A673 (cell line): Measurements from ENCODE around the gene DNAJB6. TPM values are rescaled to one million over a fixed set of nuclear protein-coding genes. Genes with fewer than 3 reads are reported as not detected.

ENCODE experiments used
- BruUV-seq: library from RNA; stranded (reverse); fragments of 400-500 nt; replicated peaks from 2 replicates; lab custom pipeline; 2021; lab: Mats Ljungman, UMichigan
- CTCF ChIA-PET: fragments of 300-600 bp; sonication (Branson Sonifier 250); formaldehyde crosslinking; loops from one replicate; lab custom pipeline; 2022; ENCODE audit warnings: antibody characterized with exemption; lab: Charles Lee
- POLR2A ChIA-PET: fragments of 300-600 bp; sonication (Branson Sonifier 250); formaldehyde crosslinking; loops from one replicate; lab custom pipeline; 2022; ENCODE audit warnings: antibody characterized with exemption; ENCODE audit not compliant: low non-redundant PET; lab: Charles Lee
- DNase-seq: peaks from one replicate; pipeline ENCODE4 v3.0.0-alpha.2; 2015; ENCODE audit warnings: low spot score
- H3K27ac ChIP-seq: fragments of 200-600 bp; sonication (generic); 2 replicates; pipeline ENCODE4 v1.5.1; 2016; ENCODE audit warnings: mixed run types, low read depth, mild to moderate bottlenecking, mixed read lengths, antibody characterized with exemption, low read length; ENCODE audit not compliant: poor library complexity, severe bottlenecking
- H3K27me3 ChIP-seq: fragments of 200-600 bp; sonication (generic); replicated peaks from 2 replicates; pipeline ENCODE4 v1.6.1; 2017; ENCODE audit warnings: mixed run types, low read depth, mild to moderate bottlenecking, mixed read lengths, antibody characterized with exemption, low read length; ENCODE audit not compliant: insufficient read depth, poor library complexity
- H3K36me3 ChIP-seq: fragments of 200-600 bp; sonication (generic); 2 replicates; pipeline ENCODE4 v1.6.1; 2016; ENCODE audit warnings: mixed run types, mild to moderate bottlenecking, mixed read lengths, antibody characterized with exemption, low read length; ENCODE audit not compliant: insufficient read depth, poor library complexity, severe bottlenecking
- H3K4me1 ChIP-seq: fragments of 200-600 bp; sonication (generic); 2 replicates; pipeline ENCODE4 v1.6.1; 2017; ENCODE audit warnings: mixed run types, mild to moderate bottlenecking, mixed read lengths, antibody characterized with exemption, low read length; ENCODE audit not compliant: insufficient read depth, poor library complexity, severe bottlenecking
- H3K4me3 ChIP-seq: fragments of 200-600 bp; sonication (generic); 2 replicates; pipeline ENCODE4 v1.5.1; 2016; ENCODE audit warnings: low read depth, mixed run types, mild to moderate bottlenecking, mixed read lengths, low read length; ENCODE audit not compliant: poor library complexity, severe bottlenecking
- H3K9me3 ChIP-seq: fragments of 200-600 bp; sonication (generic); 2 replicates; pipeline ENCODE4 v1.6.1; 2016; ENCODE audit warnings: mixed run types, low read depth, mild to moderate bottlenecking, mixed read lengths, antibody characterized with exemption, low read length; ENCODE audit not compliant: poor library complexity, severe bottlenecking
- EZH2 ChIP-seq: fragments of 200-600 bp; sonication (generic); IDR thresholded peaks from 2 replicates; pipeline ENCODE4 v1.6.1; 2017; ENCODE audit warnings: borderline replicate concordance, low read depth, mild to moderate bottlenecking, mixed read lengths, antibody characterized with exemption, low read length; ENCODE audit not compliant: poor library complexity, severe bottlenecking
- intact Hi-C: fragments of 100-400 bp; cut with micrococcal nuclease; formaldehyde crosslinking; loops from one replicate; pipeline ENCODE4 v1.10.0; 2022; ENCODE audit not compliant: unreplicated experiment
- total RNA-seq: library from RNA; stranded (reverse); gene quantifications from 2 replicates; pipeline ENCODE4 v1.2.3, GENCODE V29; 2021
- TF ChIP-seq, protein P1 (sequence below): fragments of 300-800, 200-600 bp; sonication (generic); conservative IDR thresholded peaks from 2 replicates; pipeline ENCODE4 v1.5.1; 2017; ENCODE audit warnings: low read depth, mild to moderate bottlenecking, antibody characterized with exemption, low read length, moderate library complexity, mixed read lengths

Gene DNAJB6
- total RNA-seq, 1 experiment from 2014 or later, result 146 TPM

DNA sequence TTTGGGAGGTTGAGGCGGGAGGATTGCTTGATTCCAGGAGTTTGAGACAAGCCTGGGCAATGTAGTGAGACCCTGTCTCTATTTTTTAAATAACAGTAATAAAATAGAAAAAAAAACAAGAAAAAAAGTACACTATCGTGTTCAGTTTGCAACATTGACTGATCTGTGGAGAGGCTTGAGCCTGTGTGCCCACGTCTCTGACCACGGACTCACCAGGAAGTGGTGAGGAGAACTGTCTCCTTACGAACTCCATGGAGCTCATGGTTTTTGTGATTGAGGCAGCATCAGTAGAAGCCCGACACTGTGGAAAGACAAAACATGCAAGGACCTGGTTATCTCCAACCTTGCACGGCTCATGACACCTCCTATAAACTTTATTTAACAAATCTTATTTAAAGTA lies 23.9 kb upstream of the DNAJB6 start:
- BruUV-seq, result no TSS peak
- H3K4me1 ChIP-seq, result no peaks in the 10 kb centered on the region
- intact Hi-C loops, result no loop called here
- no peaks in the 10 kb centered on the region for H3K36me3 ChIP-seq
- ChIA-PET POLR2A (no interaction called here), CTCF (no interaction called here)
- DNase-seq, result no peak
- H3K27ac ChIP-seq, result no peak overlapping the region
- no peaks in the 10 kb centered on the region for H3K9me3 ChIP-seq
- H3K27me3 ChIP-seq, result no peaks in the 10 kb centered on the region
- no peak overlapping the region for H3K4me3 ChIP-seq
- TF ChIP-seq, protein P1, sequence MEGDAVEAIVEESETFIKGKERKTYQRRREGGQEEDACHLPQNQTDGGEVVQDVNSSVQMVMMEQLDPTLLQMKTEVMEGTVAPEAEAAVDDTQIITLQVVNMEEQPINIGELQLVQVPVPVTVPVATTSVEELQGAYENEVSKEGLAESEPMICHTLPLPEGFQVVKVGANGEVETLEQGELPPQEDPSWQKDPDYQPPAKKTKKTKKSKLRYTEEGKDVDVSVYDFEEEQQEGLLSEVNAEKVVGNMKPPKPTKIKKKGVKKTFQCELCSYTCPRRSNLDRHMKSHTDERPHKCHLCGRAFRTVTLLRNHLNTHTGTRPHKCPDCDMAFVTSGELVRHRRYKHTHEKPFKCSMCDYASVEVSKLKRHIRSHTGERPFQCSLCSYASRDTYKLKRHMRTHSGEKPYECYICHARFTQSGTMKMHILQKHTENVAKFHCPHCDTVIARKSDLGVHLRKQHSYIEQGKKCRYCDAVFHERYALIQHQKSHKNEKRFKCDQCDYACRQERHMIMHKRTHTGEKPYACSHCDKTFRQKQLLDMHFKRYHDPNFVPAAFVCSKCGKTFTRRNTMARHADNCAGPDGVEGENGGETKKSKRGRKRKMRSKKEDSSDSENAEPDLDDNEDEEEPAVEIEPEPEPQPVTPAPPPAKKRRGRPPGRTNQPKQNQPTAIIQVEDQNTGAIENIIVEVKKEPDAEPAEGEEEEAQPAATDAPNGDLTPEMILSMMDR, result no peak
- TF ChIP-seq EZH2, result no peak

DNA sequence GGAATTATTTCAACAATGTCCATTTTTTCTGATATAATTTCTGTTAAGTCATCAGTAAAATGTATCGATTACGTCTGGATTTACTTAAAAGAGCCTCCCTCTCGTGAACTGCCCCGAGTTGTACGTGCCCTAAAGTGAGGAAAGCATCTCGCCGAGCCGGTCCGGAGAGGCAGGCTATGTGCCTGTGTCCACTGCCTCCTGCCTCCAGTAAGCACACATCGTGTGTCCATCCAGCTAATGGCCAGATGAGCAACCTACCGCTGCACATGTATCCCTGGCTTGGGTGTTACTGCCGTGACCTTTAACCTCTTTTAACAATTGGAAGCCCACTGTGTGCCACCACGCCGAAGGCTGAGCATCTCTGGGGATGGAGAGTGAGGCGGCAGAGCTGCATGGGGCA lies 23.2 kb upstream of the DNAJB6 start:
- no TSS peak for BruUV-seq
- no peak for TF ChIP-seq EZH2
- TF ChIP-seq, protein P1, result no peak
- no peaks in the 10 kb centered on the region for H3K4me1 ChIP-seq
- H3K4me3 ChIP-seq, result no peak overlapping the region
- no peak overlapping the region for H3K27ac ChIP-seq
- POLR2A ChIA-PET, result no interaction called here
- no peak for DNase-seq
- CTCF ChIA-PET, result no interaction called here
- H3K27me3 ChIP-seq, result no peaks in the 10 kb centered on the region
- H3K36me3 ChIP-seq, result no peaks in the 10 kb centered on the region
- H3K9me3 ChIP-seq, result no peaks in the 10 kb centered on the region
- intact Hi-C loops, result no loop called here

DNA sequence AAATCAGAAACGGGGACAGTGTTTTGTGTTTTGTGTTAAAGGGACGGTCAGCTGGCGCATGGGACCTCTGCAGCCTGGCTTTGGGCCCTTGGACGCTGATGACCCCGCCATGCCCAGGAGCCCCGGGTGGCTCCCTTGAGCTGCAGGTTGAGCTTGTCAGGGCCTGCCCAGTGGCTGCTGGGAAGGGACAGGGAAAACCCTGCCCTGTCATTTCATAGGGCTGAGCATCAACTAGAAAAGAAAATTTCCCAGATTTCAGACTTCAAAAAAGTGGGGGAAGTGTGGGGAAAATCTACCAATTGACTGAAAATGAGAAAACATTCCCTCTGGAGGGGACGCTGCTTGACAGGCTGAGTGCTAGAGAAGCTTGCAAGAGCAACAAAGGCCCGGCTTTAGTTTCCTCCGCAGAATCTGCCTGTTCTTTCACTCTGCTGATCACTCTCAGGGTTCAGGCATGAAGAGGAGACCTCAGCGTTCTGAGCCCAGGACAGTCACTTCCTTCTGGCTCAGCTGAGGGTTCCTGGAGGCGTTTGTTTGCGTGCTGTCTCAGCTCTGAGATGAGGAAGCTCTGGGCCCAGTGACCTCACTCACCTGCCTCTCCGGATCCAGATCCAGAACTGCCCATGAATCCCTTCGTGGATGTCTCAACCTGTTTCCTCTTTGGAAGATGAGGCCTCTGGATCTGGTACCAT lies 18.6 kb upstream of the DNAJB6 start:
- ChIA-PET POLR2A (no interaction called here), CTCF (no interaction called here)
- DNase-seq, result no peak
- H3K27me3 ChIP-seq, result no peaks in the 10 kb centered on the region
- H3K27ac ChIP-seq, result no peak overlapping the region
- TF ChIP-seq, protein P1, result no peak
- no peak for TF ChIP-seq EZH2
- no peaks in the 10 kb centered on the region for H3K4me1 ChIP-seq
- no peaks in the 10 kb centered on the region for H3K36me3 ChIP-seq
- BruUV-seq, result no TSS peak
- no peak overlapping the region for H3K4me3 ChIP-seq
- no peaks in the 10 kb centered on the region for H3K9me3 ChIP-seq
- intact Hi-C loops, result no loop called here
